ENCODE data around the gene AP2A1.

AP2A1 gene

GRCh38 chr19:49792829-49793560, 26.2 kb downstream of the AP2A1 start:
- no peak overlapping the region for H3K4me3 ChIP-seq (ENCODE audit: low read length)
- H3K4me1 ChIP-seq (ENCODE audit: control insufficient read depth, insufficient read depth, low read length): no peaks in the 10 kb centered on the region
- no peak overlapping the region for H3K27ac ChIP-seq (ENCODE audit: low read length)
- peaks cover 21% of the 10 kb centered on the region for H3K36me3 ChIP-seq (ENCODE audit: control insufficient read depth, insufficient read depth, low read length)
- no peak for DNase-seq (ENCODE audit: low read depth, low spot score)
- no CpG with 5 or more reads among the region's 22 CpGs for WGBS (ENCODE audit: insufficient coverage, insufficient read length)
- no peaks in the 10 kb centered on the region for H3K9me3 ChIP-seq (ENCODE audit: control insufficient read depth, insufficient read depth, low read length)
- H3K27me3 ChIP-seq (ENCODE audit: control insufficient read depth, insufficient read depth, low read length): no peaks in the 10 kb centered on the region

- no peaks in the 10 kb centered on the region for H3K4me1 ChIP-seq (ENCODE audit: control insufficient read depth, insufficient read depth, low read length)
- no peak for DNase-seq (ENCODE audit: low read depth, low spot score)
- H3K9me3 ChIP-seq (ENCODE audit: control insufficient read depth, insufficient read depth, low read length): no peaks in the 10 kb centered on the region
- peaks cover 21% of the 10 kb centered on the region for H3K36me3 ChIP-seq (ENCODE audit: control insufficient read depth, insufficient read depth, low read length)
- no peak overlapping the region for H3K4me3 ChIP-seq (ENCODE audit: low read length)
- H3K27ac ChIP-seq (ENCODE audit: low read length): no peak overlapping the region
- WGBS (ENCODE audit: insufficient coverage, insufficient read length): no CpG with 5 or more reads among the region's 6 CpGs
- H3K27me3 ChIP-seq (ENCODE audit: control insufficient read depth, insufficient read depth, low read length): no peaks in the 10 kb centered on the region
Measured at GRCh38 chr19:49793561-49793840, 26.7 kb downstream of the AP2A1 start.

DNA sequence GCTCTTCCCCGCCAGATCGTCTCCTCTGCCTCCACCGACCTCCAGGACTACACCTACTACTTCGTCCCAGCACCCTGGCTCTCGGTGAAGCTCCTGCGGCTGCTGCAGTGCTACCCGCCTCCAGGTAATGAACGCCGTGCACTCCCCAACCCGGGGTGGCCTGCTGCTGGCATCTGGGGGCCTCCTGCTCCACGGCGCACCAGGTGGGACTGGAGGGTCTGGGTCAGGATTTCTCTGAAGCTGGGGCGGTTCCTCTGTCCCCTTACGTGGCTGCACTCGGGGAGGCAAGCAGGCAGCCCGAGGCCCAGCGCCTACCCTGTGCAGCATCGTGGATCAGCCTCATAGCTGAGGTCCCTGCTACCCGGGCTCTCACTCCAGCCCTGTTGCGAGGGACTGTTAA, 28.8 kb downstream of the AP2A1 start:
- no peak for DNase-seq (ENCODE audit: low read depth, low spot score)
- Histone ChIP-seq H3K4me1 (ENCODE audit: control insufficient read depth, insufficient read depth, low read length) (no peaks in the 10 kb centered on the region), H3K27me3 (ENCODE audit: control insufficient read depth, insufficient read depth, low read length) (no peaks in the 10 kb centered on the region), H3K36me3 (ENCODE audit: control insufficient read depth, insufficient read depth, low read length) (peaks cover 31% of the 10 kb centered on the region), H3K27ac (ENCODE audit: low read length) (no peak overlapping the region), H3K4me3 (ENCODE audit: low read length) (no peak overlapping the region), H3K9me3 (ENCODE audit: control insufficient read depth, insufficient read depth, low read length) (no peaks in the 10 kb centered on the region)
- WGBS (ENCODE audit: insufficient coverage, insufficient read length): no CpG with 5 or more reads among the region's 20 CpGs

GRCh38 chr19:49798574-49798973, 31.8 kb downstream of the AP2A1 start:
- Histone ChIP-seq H3K9me3 (ENCODE audit: control insufficient read depth, insufficient read depth, low read length) (no peaks in the 10 kb centered on the region), H3K27me3 (ENCODE audit: control insufficient read depth, insufficient read depth, low read length) (no peaks in the 10 kb centered on the region), H3K4me3 (ENCODE audit: low read length) (no peak overlapping the region), H3K27ac (ENCODE audit: low read length) (no peak overlapping the region), H3K36me3 (ENCODE audit: control insufficient read depth, insufficient read depth, low read length) (peaks cover 31% of the 10 kb centered on the region), H3K4me1 (ENCODE audit: control insufficient read depth, insufficient read depth, low read length) (peaks cover 4% of the 10 kb centered on the region; the same call in 1 of the 2 replicates)
- WGBS (ENCODE audit: insufficient coverage, insufficient read length): no CpG with 5 or more reads among the region's 11 CpGs
- DNase-seq (ENCODE audit: low read depth, low spot score): no peak

DNA sequence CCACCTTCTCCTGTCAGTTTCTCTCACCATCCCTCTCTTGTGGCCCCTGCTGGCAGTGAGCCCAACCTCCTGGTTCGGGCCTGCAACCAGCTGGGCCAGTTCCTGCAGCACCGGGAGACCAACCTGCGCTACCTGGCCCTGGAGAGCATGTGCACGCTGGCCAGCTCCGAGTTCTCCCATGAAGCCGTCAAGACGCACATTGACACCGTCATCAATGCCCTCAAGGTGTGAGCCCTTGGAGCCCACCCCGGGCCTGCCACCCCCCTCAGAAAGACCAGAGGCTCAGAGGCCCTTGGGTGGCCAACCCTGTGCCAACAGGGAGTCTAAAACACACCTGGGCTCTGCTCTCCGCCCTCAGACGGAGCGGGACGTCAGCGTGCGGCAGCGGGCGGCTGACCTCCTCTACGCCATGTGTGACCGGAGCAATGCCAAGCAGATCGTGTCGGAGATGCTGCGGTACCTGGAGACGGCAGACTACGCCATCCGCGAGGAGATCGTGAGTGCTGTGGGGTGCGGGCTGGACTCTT, 32.5 kb downstream of the AP2A1 start:
- DNase-seq (ENCODE audit: low read depth, low spot score): no peak
- H3K36me3 ChIP-seq (ENCODE audit: control insufficient read depth, insufficient read depth, low read length): peaks cover 31% of the 10 kb centered on the region
- peaks cover 4% of the 10 kb centered on the region; the same call in 1 of the 2 replicates for H3K4me1 ChIP-seq (ENCODE audit: control insufficient read depth, insufficient read depth, low read length)
- WGBS (ENCODE audit: insufficient coverage, insufficient read length): no CpG with 5 or more reads among the region's 28 CpGs
- H3K9me3 ChIP-seq (ENCODE audit: control insufficient read depth, insufficient read depth, low read length): no peaks in the 10 kb centered on the region
- no peaks in the 10 kb centered on the region for H3K27me3 ChIP-seq (ENCODE audit: control insufficient read depth, insufficient read depth, low read length)
- H3K27ac ChIP-seq (ENCODE audit: low read length): no peak overlapping the region
- no peak overlapping the region for H3K4me3 ChIP-seq (ENCODE audit: low read length)

DNA sequence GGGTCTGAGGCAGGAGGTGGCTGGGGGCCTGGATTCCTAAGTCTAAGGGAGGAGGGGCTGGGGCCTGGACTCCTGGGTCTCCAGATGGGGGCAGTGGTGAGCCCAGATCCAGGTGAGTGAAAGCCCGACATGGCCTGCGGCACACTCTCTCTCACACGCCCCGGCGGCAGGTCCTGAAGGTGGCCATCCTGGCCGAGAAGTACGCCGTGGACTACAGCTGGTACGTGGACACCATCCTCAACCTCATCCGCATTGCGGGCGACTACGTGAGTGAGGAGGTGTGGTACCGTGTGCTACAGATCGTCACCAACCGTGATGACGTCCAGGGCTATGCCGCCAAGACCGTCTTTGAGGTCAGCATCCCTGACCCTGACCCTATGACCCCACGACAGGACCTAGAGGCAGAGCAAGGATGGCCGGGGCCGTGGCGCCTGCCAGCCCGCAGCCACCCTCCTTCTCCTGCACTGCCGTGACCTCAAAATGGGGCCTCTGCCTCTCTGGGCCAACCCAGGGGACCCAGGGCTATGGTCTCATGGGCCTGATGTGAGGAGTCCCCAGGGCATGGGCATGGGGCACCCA, 33.1 kb downstream of the AP2A1 start:
- no peak for DNase-seq (ENCODE audit: low read depth, low spot score)
- WGBS (ENCODE audit: insufficient coverage, insufficient read length): no CpG with 5 or more reads among the region's 25 CpGs
- no peak overlapping the region for H3K4me3 ChIP-seq (ENCODE audit: low read length)
- H3K27ac ChIP-seq (ENCODE audit: low read length): no peak overlapping the region
- peaks cover 4% of the 10 kb centered on the region; the same call in 1 of the 2 replicates for H3K4me1 ChIP-seq (ENCODE audit: control insufficient read depth, insufficient read depth, low read length)
- peaks cover 30% of the 10 kb centered on the region for H3K36me3 ChIP-seq (ENCODE audit: control insufficient read depth, insufficient read depth, low read length)
- no peaks in the 10 kb centered on the region for H3K27me3 ChIP-seq (ENCODE audit: control insufficient read depth, insufficient read depth, low read length)
- no peaks in the 10 kb centered on the region for H3K9me3 ChIP-seq (ENCODE audit: control insufficient read depth, insufficient read depth, low read length)

- H3K4me3 ChIP-seq (ENCODE audit: low read length): no peak overlapping the region
- no peaks in the 10 kb centered on the region for H3K27me3 ChIP-seq (ENCODE audit: control insufficient read depth, insufficient read depth, low read length)
- DNase-seq (ENCODE audit: low read depth, low spot score): no peak
- peaks cover 4% of the 10 kb centered on the region; the same call in 1 of the 2 replicates for H3K4me1 ChIP-seq (ENCODE audit: control insufficient read depth, insufficient read depth, low read length)
- H3K9me3 ChIP-seq (ENCODE audit: control insufficient read depth, insufficient read depth, low read length): no peaks in the 10 kb centered on the region
- WGBS (ENCODE audit: insufficient coverage, insufficient read length): no CpG with 5 or more reads among the region's 10 CpGs
- no peak overlapping the region for H3K27ac ChIP-seq (ENCODE audit: low read length)
- H3K36me3 ChIP-seq (ENCODE audit: control insufficient read depth, insufficient read depth, low read length): peaks cover 29% of the 10 kb centered on the region
Measured at GRCh38 chr19:49800771-49801170, 34.0 kb downstream of the AP2A1 start.

DNA sequence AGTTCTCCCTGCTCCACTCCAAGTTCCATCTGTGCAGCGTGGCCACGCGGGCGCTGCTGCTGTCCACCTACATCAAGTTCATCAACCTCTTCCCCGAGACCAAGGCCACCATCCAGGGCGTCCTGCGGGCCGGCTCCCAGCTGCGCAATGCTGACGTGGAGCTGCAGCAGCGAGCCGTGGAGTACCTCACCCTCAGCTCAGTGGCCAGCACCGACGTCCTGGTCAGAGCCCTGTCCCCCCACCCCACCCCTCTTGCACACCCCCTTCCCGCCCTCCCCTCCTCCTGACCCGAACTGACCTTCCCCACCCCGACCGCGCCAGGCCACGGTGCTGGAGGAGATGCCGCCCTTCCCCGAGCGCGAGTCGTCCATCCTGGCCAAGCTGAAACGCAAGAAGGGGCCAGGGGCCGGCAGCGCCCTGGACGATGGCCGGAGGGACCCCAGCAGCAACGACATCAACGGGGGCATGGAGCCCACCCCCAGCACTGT, 34.6 kb downstream of the AP2A1 start:
- H3K4me1 ChIP-seq (ENCODE audit: control insufficient read depth, insufficient read depth, low read length): peaks cover 4% of the 10 kb centered on the region; the same call in 1 of the 2 replicates
- H3K9me3 ChIP-seq (ENCODE audit: control insufficient read depth, insufficient read depth, low read length): no peaks in the 10 kb centered on the region
- H3K27ac ChIP-seq (ENCODE audit: low read length): no peak overlapping the region
- H3K27me3 ChIP-seq (ENCODE audit: control insufficient read depth, insufficient read depth, low read length): no peaks in the 10 kb centered on the region
- no peak for DNase-seq (ENCODE audit: low read depth, low spot score)
- peaks cover 23% of the 10 kb centered on the region for H3K36me3 ChIP-seq (ENCODE audit: control insufficient read depth, insufficient read depth, low read length)
- whole genome bisulfite sequencing (ENCODE audit: insufficient coverage, insufficient read length): no CpG with 5 or more reads among the region's 32 CpGs
- no peak overlapping the region for H3K4me3 ChIP-seq (ENCODE audit: low read length)

DNA sequence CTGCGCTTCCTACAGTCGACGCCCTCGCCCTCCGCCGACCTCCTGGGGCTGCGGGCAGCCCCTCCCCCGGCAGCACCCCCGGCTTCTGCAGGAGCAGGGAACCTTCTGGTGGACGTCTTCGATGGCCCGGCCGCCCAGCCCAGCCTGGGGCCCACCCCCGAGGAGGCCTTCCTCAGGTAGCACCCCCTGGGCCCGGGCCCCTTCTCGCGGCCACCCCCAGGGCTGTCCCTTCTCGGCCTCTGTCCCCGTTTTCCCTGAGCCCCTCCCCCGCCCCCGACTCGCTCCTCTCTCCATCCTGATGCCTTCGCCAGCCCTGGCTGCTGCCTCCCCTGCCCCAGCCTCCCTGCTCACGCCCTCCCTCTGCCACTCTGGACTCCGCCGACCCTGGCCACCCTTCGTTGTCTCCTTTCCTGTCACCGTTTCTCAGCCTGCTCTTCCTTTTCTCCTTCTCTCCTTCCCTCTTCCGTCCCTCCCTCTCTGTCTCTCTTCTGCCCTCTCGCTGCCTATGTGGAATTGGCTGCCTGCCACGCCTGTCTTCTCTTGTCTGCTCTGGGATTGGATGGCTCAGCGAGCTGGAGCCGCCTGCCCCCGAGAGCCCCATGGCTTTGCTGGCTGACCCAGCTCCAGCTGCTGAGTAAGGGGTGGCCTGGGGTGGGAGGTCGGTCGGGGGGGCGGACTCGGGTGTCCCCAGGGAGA, 35.3 kb downstream of the AP2A1 start:
- H3K36me3 ChIP-seq (ENCODE audit: control insufficient read depth, insufficient read depth, low read length): peaks cover 21% of the 10 kb centered on the region
- DNase-seq (ENCODE audit: low read depth, low spot score): no peak

GRCh38 chr19:49802836-49803528, 36.2 kb downstream of the AP2A1 start:
- no peak for DNase-seq (ENCODE audit: low read depth, low spot score)
- Histone ChIP-seq H3K9me3 (ENCODE audit: control insufficient read depth, insufficient read depth, low read length) (no peaks in the 10 kb centered on the region), H3K4me1 (ENCODE audit: control insufficient read depth, insufficient read depth, low read length) (peaks cover 4% of the 10 kb centered on the region; the same call in 1 of the 2 replicates), H3K27ac (ENCODE audit: low read length) (no peak overlapping the region), H3K36me3 (ENCODE audit: control insufficient read depth, insufficient read depth, low read length) (peaks cover 22% of the 10 kb centered on the region), H3K4me3 (ENCODE audit: low read length) (no peak overlapping the region), H3K27me3 (ENCODE audit: control insufficient read depth, insufficient read depth, low read length) (no peaks in the 10 kb centered on the region)
- no CpG with 5 or more reads among the region's 24 CpGs for WGBS (ENCODE audit: insufficient coverage, insufficient read length)

More for the DNA sequence above, 35.3 kb downstream of the AP2A1 start:
- H3K27me3 ChIP-seq (ENCODE audit: control insufficient read depth, insufficient read depth, low read length): no peaks in the 10 kb centered on the region
- no peak overlapping the region for H3K27ac ChIP-seq (ENCODE audit: low read length)
- WGBS (ENCODE audit: insufficient coverage, insufficient read length): no CpG with 5 or more reads among the region's 38 CpGs
- H3K4me1 ChIP-seq (ENCODE audit: control insufficient read depth, insufficient read depth, low read length): peaks cover 4% of the 10 kb centered on the region; the same call in 1 of the 2 replicates
- H3K9me3 ChIP-seq (ENCODE audit: control insufficient read depth, insufficient read depth, low read length): no peaks in the 10 kb centered on the region
- peak overlapping the region; percentile 11; the same call in 1 of the 2 replicates for H3K4me3 ChIP-seq (ENCODE audit: low read length)

Measured in iPS DF 6.9 (cell line).